GM21390 (cell line): Measurements from ENCODE around the gene SEMG1.

Source experiments
- ATAC-seq: cut with Tn5 transposase; IDR thresholded peaks from one replicate; pipeline ENCODE4 v1.9.1; 2021; ENCODE audit not compliant: unreplicated experiment

The SEMG1 gene

DNA sequence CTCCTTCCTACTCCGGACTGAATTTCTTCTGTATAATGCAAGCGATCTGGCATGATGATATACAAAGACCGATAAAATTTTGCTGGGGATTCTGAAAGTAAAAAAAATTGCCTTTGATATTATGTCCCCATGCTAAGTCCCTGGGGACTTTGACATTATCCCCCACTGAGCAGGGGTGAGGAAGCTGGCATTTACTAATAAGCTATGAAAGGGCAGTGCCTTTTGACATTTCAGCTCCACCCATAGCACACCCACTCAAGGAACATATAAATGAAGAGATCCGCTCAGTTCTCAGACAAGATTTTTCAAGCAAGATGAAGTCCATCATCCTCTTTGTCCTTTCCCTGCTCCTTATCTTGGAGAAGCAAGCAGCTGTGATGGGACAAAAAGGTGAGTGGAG, 14.2 kb downstream of the SEMG1 start, which contains the start of gene SEMG2:
Gene SEMG2 (plus strand): TSS at position 298 of the 400 bp plus-strand sequence. CDS start 17 bp downstream, at position 315.
- ATAC-seq = no peak

DNA sequence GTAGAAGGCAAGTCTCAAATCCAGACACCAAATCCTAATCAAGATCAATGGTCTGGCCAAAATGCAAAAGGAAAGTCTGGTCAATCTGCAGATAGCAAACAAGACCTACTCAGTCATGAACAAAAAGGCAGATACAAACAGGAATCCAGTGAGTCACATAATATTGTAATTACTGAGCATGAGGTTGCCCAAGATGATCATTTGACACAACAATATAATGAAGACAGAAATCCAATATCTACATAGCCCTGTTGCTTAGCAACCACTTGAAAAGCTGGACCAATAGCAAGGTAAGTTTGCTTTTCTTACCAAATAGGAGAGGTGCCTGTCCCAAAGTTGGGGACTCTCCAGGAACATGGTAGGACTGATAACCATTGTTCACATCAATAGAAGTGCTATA, 16.3 kb downstream of the SEMG1 start:
- no peak for ATAC-seq

DNA sequence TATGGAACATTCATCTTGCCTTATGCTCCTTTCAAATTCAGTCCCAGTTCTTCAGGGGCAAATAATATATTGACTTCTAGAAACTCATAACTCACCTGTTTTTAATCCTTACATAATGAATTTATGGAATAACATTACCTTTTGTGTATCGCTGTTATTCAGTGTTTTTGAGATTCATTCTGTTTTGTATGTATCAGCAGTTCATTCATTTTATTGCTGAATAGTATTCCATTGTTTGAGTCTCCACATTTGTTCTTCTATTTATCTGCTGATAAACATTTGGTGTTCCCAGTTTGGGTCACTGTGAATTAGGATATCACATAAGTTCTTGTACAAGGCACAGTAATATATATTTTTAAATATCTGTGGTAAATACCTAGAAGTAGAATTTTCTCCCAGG, 19.5 kb downstream of the SEMG1 start:
- ATAC-seq = no peak

DNA sequence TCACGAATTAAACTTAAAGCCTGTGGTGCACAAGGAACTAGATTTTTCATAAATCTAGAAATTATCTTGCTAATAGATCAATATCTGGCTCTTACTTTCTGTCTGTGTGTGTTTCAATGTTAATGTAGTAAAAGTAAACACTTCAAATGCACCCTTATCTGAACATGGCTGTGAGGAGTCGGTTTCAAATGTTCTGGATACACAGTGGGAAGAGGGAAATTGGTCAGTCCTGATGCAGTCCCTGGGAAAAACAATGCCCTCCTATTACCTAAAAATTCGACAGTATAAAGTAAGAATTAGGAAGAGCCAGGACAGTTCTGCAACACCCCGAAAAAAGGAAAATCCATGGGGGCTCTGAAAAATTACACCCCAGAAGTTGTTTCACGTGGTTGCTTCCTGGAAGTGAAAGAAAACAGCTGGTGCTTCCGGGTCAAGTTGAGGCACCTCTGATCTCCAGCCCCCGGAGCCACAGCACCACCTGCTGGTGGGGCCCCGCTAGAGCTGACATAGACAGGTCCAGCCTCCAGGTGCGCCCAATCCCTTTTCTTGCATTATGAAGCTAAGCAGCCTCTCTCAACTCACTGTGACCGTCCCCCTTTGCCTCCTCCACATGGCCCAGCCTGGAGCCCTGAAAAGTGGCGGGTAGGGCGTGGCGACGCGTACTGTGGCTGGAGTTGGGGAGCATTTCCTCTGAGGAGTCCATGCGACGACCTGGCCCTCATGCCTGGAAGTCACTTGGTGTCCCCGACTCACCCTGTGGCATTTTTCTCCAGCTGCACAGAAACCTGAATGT, 22.6 kb downstream of the SEMG1 start:
- ATAC-seq = no peak

DNA sequence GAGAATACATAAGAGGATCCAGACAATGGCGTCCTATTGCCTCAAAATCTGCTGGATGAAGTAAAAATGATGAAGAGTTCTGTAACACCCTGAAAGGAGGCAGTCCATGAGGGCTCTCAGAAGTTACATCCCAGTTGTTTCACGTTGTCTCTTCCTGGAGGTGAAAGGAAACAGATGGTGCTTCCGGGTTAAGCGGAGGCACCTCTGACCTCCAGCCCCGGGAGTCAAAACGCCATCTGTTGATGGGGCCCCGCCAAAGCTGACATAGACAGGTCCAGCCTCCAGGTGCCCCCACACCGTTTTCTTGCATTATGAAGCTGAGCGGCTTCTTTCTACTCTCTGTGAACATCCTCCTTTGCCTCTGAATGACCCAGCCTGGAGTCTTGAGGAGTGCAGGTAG, 23.8 kb downstream of the SEMG1 start:
- no peak for ATAC-seq

DNA sequence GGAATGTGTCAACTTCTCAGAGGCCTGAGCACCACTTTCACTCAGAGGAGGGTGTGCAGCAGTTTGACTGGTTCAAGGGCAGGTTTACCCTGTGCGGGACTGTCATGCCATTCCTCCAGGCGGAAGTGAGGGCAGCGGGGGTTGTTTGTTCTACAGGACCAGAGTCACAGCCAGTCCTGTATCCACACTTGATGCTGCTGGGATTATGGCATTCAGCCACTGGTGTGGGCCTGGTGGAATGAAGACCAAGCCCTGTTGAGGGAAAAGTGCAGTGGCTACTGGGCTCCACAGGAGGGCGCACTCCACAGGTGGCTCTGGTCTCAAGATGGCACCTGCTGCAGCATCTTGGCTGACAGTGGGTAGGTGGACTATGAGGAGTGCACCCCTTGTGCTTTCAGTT, 29.2 kb downstream of the SEMG1 start:
- ATAC-seq = no peak

DNA sequence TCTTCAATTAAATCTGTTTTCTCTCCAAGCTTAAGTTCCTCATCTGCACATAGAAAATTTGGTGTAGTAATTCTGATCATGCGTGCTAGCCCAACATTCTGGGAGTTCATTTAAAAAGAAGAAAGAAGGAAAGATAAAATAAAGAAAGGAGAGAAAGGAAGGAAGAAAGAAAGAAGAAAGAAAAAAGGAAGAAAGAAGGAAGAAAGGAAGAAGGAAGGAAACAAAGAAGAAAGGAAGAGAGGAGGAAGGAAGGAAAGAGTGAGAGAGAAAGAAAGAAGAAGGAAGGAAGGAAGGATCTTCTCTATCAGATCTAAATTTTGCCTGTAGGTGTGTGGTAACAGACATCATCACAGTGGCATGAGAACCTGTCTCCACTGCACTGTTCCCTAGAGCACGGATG, 31.3 kb downstream of the SEMG1 start:
- ATAC-seq = no peak

DNA sequence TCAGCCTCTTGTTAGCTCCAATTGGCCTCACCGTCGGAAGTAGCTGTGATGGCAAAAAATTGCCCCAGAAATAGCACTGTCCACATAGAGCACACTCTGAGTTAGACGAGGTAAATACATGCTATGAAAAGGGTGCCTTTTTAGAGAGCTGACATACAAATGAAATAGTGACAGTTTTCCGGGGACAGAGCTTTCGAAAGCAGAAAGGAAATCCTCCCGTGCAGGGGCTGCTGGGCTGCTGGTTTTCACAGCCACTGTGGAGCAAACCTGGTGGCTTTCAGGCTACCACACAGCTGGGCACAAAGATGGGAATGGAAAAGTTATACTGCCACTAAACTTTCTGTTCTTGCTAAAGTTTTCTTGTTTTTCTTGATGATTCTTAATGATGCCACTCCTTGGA, 39.3 kb downstream of the SEMG1 start:
- no peak for ATAC-seq

DNA sequence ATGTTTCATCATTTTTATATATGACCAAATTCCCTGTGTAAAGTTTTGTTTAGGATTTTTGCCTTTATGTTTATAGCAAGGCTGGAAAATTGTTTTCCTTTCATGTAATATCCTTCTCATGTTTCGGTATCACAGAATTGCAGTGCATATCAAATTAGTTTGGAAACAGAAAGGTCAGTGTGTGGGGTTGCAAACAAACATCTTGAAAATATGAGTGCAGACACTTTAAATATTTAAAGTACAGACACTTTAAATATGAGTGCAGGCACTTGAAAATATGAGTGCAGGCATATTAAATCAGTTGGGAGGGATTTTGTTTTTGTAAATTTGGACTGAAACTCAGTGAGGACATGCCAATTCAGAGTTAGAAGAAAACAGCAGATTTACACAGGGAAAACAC, 41.0 kb downstream of the SEMG1 start:
- ATAC-seq = no peak

DNA sequence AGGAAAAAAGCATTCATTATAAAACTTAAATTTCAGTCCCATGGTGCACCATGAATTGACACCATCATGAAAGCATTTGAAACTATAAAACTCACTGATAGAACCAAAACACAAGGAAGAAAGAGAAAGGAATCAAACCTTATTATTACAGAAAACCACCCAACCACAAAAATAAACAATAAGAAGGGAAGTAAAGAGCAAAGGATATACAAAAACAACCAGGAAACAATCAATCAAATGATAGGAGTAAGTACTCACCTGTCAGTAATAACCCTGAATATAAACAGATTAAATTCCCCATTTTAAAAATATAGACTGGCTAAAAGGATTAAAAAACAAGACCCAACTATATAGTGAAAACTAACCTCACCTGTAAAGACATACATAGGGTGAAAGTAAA, 41.8 kb downstream of the SEMG1 start:
- ATAC-seq = no peak

DNA sequence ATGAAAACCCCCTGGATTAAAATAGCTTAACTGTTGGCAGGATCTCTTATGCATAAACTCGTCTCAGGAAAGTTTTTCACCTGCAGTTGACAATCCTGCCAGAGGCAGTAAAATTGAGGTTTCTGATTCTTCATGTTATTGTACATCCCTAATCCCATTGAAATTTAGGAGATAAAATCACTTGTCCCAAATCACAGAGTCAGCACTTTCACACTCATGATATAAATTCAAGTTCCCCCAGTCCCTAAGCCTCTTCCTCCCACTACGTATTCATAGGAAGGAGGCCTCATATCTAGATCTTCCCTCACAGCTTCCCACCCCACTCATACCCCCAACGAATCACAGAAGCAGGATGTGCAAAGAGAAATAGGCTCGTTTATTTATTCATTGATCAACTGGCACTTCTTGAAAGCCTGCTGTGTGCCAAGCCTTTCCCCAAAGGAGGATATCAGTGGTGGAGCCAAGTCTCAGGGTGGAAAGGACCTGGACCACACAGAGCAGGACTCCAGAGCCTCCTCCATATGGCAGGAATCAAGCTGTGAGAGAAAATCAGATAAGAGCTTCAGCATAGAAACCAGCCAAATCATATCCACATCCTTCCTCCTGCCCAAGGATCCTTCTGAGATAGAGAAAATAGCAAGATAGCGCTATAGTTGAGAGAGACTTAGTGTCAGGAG, 45.2 kb downstream of the SEMG1 start:
- no peak for ATAC-seq

DNA sequence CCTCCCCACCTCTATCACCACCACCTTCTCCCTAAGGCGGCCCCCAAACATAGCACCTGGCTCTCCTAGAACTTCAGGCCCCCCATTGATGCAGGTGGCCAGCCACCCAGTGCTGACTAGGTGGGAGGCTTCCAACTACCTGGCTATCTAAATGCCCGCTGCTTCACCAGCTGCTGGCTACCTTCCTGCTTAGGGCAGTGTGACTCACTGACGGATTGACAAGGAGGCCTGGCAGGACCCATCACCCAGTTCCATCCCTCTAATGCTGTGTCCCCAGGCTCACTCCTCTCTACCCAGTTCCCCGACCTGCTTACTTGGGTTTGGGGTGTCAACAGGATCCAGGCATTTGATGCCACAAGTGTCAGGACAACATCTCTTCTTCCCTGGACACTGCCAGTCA, 46.4 kb downstream of the SEMG1 start:
- ATAC-seq = no peak

DNA sequence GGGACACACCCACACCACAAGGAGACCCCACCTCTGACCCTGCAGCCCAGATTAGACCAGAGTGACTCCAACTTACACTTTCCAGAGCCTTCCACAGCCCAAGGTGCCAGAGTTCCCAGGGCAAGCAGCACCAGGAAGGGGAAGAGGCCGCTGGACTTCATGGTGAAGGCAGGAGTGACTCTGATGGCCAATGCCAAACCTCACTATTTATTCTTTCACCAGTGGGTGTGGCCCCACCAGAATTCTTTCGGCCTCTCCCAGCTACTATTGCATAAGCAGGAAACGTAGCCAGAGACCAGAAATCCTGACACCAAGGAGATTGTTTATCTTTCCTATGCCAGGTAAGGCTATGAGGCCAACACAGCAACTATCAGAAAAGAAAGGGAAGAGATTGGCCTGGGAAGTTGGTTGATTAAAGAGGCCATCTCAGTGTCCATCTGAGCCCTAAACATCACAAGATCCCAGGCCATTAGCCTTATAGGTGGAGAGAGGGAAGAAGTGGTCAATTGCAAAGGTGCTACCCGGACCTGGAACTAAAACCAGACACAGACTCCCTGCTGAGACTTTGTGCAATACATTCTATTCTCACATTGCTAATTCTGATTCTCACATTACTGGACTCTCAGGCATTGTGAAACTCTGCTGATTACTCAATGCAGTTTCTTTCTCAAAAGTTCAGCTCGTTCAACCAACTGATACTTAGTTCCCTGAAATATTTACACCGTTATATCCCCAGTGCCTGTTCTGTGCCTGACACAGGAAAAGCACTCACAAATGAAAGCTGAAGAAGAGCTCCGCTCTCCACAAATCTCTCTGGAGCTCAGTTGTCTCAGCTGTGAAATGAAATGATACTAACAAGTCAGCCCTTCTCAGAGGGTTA, 47.8 kb downstream of the SEMG1 start, which contains the start of gene SLPI:
Gene SLPI (minus strand): TSS at position 182 of the 880 bp plus-strand sequence. CDS start 21 bp downstream, at position 161.
- no peak for ATAC-seq

DNA sequence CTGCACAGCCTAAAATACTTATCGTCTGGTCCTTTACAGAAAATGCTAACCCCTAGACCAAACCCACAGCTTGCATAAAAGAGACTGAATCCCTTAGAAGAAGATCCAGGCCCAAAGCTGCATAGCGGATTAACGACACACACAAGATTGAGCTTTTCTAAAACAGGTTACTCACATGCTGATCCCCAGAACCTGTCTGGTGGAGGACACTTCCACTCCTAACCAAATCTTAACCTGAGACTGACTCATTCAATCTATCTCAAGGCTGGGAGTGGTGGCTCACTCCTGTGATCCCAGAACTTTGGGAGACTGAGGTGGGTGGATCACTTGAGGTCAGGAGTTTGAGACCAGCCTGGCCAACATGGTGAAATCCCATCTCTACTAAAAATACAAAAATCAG, 50.3 kb downstream of the SEMG1 start:
- ATAC-seq = no peak

DNA sequence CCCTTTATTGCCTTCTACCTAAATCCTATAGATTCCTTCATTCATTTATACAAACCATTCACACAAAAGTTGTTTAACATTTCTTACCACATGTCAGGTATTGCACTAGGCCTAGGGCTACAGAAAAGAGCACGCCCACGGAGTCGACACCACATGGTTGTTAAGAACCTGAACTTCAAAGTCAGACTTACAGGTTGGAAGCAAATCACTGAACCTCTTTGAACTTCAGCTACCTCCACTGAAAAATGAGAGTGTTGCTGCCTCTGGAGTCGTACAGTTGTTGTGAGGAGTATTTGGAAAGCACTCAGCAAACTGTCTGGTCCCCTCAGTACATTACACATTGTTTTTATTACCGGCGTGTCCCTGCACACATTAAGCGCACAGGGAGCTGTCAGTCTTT, 50.9 kb downstream of the SEMG1 start:
- ATAC-seq = no peak

DNA sequence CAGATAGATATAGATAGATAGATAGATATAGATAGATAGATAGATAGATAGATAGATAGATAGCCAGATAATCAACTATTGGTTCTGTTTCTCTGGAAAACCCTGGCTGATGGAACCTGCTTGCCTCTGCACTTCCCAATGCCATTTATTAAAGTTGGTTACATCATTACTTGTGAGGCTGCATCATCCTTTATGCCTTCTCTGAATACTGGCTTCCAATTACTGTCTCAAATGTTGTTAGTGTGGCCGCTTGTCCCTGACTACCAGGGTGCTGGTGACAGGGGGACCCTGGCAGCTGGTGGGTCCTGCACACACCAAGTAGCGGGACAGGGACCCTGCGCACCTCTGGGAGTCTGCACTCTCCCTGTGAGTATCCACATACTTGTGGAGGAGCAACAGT, 51.4 kb downstream of the SEMG1 start:
- no peak for ATAC-seq

DNA sequence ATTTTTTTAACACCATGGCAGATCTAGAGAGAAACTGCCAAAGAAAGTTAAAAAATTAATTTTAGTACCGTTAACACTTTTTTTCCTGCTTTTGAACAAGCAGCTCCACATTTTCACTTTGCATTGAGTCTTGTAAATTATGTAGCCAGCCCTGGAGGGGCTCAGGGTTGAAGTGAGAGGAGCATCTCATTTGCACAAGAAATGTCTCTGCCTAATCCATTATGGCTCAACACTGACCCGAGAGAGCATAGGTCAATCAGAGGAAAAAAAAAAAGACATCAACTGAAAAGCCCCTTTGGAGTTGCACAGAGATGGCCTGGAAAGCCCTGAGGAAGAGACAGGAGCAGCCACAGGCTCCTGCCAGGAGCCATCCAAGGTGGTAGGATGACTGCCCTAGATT, 51.8 kb downstream of the SEMG1 start:
- no peak for ATAC-seq
